ENCODE measurements around the gene GZMM. TPM values are rescaled to one million over a fixed set of nuclear protein-coding genes. Genes with fewer than 3 reads are reported as not detected.

GZMM gene
- polyA plus RNA-seq, 1 experiment: not detected

- H3K27me3 ChIP-seq (ENCODE audit: control insufficient read depth, insufficient read depth, low read length): no peaks in the 10 kb centered on the region
- no peak for TF ChIP-seq CTCF (IDR thresholded peaks at IDR 0.05; ENCODE audit: low read depth, low read length)
- CTCF ChIA-PET: no interaction called here
- H3K4me3 ChIP-seq (ENCODE audit: low read depth, low read length): no peak overlapping the region
- POLR2A ChIA-PET: interaction anchor here (0.7 kb wide), 1 partner anchor 26 kb away, joined by 4 read pairs; no protein-coding TSS in a partner anchor
- no peak overlapping the region for H3K27ac ChIP-seq (ENCODE audit: low read depth, low read length)
- DNase-seq (ENCODE audit: low read depth, low spot score): no peak
- peaks cover 4% of the 10 kb centered on the region; the same call in 1 of the 2 replicates for H3K9me3 ChIP-seq (ENCODE audit: control insufficient read depth, insufficient read depth, low read length)
Observed at GRCh38 chr19:556611-557382, 12.9 kb downstream of the GZMM start.

- Histone ChIP-seq H3K27ac (ENCODE audit: low read depth, low read length) (no peak overlapping the region), H3K27me3 (ENCODE audit: control insufficient read depth, insufficient read depth, low read length) (no peaks in the 10 kb centered on the region), H3K9me3 (ENCODE audit: control insufficient read depth, insufficient read depth, low read length) (peaks cover 4% of the 10 kb centered on the region; the same call in 1 of the 2 replicates), H3K4me3 (ENCODE audit: low read depth, low read length) (no peak overlapping the region)
- ChIA-PET POLR2A (no interaction called here), CTCF (no interaction called here)
- no peak for DNase-seq (ENCODE audit: low read depth, low spot score)
- TF ChIP-seq CTCF (IDR thresholded peaks at IDR 0.05; ENCODE audit: low read depth, low read length): no peak
Observed at GRCh38 chr19:558770-559439, 15.1 kb downstream of the GZMM start.

- Histone ChIP-seq H3K27ac (ENCODE audit: low read depth, low read length) (no peak overlapping the region), H3K27me3 (ENCODE audit: control insufficient read depth, insufficient read depth, low read length) (no peaks in the 10 kb centered on the region), H3K4me3 (ENCODE audit: low read depth, low read length) (no peak overlapping the region), H3K9me3 (ENCODE audit: control insufficient read depth, insufficient read depth, low read length) (peaks cover 4% of the 10 kb centered on the region; the same call in 1 of the 2 replicates)
- DNase-seq (ENCODE audit: low read depth, low spot score): no peak
- TF ChIP-seq CTCF (IDR thresholded peaks at IDR 0.05; ENCODE audit: low read depth, low read length): no peak
- ChIA-PET CTCF (no interaction called here), POLR2A (no interaction called here)
Observed at GRCh38 chr19:560121-560520, 16.3 kb downstream of the GZMM start.

- POLR2A ChIA-PET: interaction anchor here (0.7 kb wide), 1 partner anchor 40 kb away, joined by 4 read pairs; no protein-coding TSS in a partner anchor
Observed at GRCh38 chr19:566403-566802, 22.6 kb downstream of the GZMM start.

More at GRCh38 chr19:566403-566802, 22.6 kb downstream of the GZMM start:
- H3K27me3 ChIP-seq (ENCODE audit: control insufficient read depth, insufficient read depth, low read length): no peaks in the 10 kb centered on the region
- no peak for DNase-seq (ENCODE audit: low read depth, low spot score)
- no peak overlapping the region for H3K27ac ChIP-seq (ENCODE audit: low read depth, low read length)
- no peak overlapping the region for H3K4me3 ChIP-seq (ENCODE audit: low read depth, low read length)
- peaks cover 5% of the 10 kb centered on the region; the same call in 1 of the 2 replicates for H3K9me3 ChIP-seq (ENCODE audit: control insufficient read depth, insufficient read depth, low read length)
- CTCF ChIA-PET: interaction anchor here (0.5 to 1.5 kb wide), 3 partner anchors 56 to 174 kb away, joined by 4 read pairs; no protein-coding TSS in a partner anchor
- no peak for TF ChIP-seq CTCF (IDR thresholded peaks at IDR 0.05; ENCODE audit: low read depth, low read length)

Measured in AG04450 (cell line).